ENCODE measurements around the gene MMP24.
"Not testable (repeated sequence)": the region's sequence is repeated elsewhere in the genome, so short reads cannot be mapped to it uniquely, and the experiment has no call there.

MMP24 gene

DNA sequence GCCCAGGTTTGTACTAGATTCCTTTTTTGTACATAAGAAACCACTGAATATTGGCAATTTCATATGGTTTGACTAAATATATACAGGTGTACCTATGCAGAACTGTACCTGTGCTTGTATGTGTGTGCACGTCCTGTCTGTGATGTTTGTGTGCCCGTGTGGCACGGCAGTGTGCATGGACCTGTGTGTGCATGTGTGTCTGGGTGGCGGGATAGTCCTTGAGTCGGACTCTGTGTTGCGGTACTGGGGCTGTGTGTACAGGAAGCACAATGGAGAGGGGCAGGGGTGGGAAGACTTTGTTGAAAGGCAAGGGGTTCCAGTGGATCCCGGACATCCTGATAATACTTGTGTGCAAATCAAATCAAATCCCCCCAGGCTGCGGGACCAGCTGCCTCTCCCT, 69.2 kb downstream of the MMP24 start:
- DNase-seq: no peak

GRCh38 chr20:35296101-35296554, 69.6 kb downstream of the MMP24 start:
- DNase-seq: peak; percentile 41

DNA sequence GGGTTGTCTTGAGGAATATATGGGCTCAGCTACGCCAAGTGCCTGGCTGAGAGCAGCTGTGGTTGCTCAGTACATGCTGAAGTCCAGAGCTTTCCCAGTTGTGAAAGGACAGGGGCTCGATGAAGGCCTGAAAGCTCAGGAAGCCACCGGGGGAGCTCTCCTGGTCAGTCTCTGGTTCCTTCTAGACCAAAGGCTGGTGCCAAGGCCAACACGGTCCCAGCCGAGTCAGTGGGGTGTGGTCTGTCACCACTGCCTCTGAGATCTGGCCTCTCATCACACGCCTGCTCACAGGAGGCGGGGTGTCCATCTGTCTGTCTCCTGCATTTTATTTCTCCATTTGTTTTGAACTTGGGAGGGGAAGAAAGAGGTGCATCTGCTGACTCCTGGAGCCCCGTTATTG, 70.7 kb downstream of the MMP24 start:
- DNase-seq: no peak

DNA sequence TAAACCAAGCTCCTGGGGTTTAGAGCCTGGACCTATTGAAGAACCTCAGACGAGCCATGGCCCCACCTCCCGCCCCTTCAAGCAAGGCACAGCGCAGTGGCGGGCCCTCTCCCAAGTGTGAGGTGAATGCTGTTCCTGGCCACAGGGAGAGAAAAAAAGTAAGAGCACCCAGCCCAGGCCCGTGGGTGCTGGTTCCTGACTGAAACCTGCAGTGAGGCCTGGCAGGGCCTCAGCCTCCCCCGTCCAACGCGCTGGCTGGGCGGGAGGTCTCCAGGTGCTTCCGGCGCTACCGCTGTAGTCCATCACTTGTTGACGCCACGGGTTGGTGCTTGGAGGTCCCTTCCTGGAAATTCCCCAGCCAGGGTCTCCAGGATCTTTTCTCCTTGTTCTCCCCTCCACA, 71.2 kb downstream of the MMP24 start:
- DNase-seq: no peak

DNA sequence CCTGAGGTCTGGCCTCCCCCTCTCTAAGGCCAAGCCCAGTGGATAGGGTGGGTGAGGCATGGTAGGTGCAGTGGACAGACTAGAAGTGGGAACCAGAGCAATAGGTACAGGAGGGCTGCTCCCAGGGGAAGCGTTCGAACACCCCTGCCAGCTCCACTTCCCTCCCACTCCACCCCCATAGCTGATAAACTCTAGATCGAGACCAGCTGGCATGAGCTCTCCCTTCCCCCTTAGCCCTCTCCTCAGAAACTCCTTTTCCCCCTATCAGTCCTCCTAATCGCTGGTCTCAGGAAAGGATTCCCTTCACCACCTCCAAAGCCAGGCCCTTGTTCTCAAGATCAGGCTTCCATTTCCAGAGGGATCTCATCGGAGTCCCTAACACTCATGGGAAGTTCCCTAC, 71.8 kb downstream of the MMP24 start:
- no peak for DNase-seq

- DNase-seq: no peak
These were observed 73.3 kb downstream of the MMP24 start for GRCh38 chr20:35299780-35300179.

DNA sequence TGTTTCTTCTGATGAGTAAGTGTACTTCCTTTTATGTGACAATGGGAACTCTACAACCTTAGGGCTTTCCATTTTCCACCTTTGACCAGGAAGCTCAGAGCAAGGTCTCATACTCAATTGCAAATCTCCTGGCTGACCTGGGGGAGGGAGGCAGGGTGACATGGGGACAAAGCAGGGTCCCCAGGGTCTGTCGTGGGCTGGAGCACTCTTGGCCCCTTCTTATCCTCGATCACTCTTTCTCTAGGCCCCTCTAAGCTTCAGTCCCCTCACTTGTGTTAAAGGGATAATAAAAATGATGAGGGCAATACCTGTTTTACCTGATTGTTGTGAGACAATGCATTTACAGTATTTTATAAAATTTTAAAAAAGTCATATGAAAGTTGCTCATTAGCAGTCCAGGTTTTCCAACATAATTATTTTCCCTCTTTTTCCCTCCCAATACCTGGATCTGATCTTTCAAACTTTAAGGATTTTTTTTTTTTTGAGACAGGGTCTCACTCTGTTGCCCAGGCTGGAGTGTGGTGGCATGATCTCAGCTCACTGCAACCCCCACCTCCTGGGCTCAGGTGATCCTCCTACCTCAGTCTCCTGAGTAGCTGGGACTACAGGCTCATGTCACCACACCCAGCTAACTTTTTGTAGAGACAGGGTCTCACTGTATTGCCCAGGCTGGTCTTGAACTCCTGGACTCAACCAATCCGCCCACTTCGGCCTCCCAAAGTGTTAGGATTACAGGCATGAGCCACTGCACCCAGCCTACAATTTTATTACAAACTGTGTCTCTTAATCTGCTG, 74.2 kb downstream of the MMP24 start:
- no peak for DNase-seq

DNA sequence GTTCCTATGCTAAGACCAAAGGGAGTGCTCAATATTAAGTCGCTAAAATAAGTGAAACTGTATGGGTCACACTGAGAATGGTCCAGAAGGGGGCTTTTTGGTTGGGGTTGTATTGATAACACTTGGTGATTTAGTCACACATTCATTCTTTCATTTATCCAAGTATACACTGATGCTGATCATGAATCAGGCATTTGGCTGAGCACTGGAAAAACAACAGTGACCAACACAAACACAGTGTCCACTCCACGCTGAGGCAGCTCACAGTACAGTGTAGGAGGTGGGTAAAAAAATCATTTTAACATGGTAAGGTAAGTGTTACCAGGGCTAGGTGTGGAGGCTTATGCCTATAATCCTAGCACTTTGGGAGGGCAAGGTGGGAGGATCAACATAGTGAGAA, 74.9 kb downstream of the MMP24 start:
- DNase-seq: no peak

DNA sequence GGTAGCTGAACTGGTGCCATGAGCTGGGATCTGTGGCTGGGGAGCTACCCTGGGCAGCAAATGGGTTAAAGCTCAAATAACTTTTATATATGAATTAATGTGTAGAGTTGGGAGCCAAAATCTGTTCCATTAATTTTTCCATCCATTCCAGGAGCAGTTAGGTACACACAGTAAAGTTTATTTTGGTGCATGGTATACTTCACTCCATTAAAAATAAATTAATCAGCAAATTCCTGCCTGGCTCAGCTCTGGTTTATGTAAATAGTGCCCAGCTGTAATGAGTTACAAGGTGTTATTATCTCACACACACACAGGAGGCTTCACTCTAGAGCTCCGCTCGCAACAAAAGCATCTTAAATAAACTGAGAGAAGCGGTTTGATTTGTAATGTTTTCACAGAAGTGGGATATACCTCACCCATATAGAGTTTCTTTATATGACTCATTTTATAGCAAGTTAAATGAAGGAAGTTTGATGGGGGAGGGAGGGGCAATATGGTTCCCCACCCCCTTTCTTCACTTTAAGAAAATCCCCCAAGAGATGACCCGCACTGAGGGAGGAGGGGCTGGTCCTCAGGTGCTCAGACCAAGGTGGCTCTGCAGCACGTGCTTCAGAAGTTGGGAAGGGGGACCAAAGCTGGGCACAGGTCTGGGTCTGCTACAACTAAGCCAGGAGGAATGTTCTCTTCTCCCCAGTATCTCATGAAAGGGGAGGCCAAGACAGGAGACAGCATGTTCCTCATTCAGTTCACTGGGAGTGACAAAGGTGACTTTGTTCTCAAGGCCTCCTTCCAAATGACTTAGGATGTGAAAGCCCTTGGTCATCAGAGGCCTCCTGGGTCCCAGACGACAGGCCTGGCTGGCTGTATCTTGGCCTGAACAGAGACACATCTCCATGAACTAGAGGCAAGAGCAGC, 76.2 kb downstream of the MMP24 start:
- DNase-seq: peak; percentile 36

DNA sequence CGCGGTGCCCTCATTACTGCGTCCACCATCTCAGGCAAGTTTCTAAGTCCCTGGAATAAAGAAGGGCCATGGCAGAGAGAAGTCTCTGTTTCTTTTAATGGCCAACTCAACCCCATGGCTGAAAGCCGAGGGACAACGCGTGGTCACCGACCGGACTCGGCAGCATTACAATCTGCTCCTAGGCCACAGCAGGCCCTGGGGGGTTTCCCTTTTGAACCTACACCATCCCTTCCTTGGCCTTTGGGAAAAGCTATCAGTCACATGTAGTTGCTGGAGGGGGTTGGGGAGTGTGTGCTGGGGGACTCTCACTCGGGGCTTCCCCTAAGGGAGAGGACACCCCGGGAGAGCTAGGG, 76.9 kb downstream of the MMP24 start:
- DNase-seq: no peak

GRCh38 chr20:35303735-35304491, 77.4 kb downstream of the MMP24 start:
- peak; percentile 37 for DNase-seq

DNA sequence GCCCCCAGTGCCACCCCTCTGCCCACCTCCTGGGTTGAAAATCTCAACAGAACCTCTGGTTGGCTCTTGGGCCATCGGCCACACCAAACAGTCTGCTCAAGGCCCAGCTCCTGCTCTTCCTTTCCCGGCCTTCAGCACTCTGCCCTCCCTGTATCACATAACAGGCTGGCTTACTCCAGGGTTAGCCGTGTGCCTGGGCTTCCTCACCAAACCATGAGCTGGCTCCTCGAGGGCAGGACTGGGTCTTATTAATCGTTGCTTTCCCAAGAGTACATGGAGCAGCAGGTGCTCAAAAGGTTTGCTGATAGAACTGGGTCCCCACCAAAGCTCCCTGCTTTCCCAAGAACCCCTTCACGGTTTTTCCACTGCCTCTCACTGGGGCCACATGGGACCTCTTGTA, 78.5 kb downstream of the MMP24 start:
- no peak for DNase-seq

DNA sequence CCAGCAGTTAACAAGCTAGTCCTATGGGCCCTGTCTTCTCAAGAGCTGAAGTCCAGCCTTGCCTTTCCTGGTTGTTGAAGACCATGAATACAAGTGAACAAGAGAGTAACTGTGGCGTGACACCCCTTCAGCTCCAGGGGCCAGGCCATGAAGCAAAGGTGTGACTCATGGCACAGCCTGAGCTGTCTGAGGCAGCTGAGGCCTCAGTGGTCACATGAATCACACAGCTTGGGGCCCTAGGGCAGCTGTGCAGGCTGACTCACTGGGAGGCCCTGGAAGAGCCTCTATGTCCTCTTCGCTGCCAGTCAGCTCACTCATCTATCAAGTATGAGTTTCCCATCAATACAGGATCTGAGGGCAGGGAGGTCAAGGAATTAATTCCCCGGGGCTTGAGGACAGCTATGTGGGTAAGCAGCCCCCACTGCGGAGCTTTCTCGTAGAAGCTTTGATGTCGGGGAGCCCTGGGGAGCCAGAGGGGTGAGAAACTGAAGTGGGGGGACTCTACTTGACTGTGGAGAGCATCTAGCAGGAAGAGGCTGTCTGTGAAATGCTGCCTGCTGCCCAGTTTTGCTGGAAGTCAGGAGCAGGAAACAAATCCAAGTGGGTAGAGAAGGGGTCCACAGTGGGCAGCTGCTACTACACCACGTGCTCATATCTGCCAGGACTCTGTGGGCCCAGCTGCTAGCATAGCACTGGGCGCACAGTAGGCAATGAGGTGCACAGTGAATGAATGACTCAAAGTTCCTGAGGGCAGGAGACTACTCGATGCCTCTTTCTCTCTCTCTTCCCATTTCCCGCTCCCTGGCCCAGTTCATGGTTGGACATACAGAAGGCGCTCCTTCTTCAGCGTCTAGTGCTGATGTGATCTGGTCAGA, 79.4 kb downstream of the MMP24 start:
- no peak for DNase-seq

- no peak for DNase-seq
These were observed 80.5 kb downstream of the MMP24 start for GRCh38 chr20:35306931-35307517.

- DNase-seq: no peak
These were observed 81.5 kb downstream of the MMP24 start for GRCh38 chr20:35307666-35308653.

DNA sequence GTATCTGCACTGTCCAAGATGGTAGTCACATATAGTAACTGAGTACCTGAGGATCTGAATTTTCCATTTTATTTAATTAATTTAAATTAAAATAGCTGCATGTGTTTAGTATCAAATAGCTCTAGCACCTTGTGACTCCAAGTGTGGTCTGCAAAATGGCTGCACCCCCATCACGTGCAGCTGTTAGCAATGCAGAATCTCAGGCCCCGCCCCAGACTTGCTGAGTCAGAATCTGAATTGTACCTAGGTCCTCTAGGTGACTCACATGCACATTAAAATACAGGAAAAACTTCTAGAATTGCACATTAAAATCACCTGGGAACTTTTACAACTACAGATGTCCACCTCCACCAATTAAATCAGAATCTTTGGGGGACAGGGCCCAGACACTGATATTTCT, 84.9 kb downstream of the MMP24 start:
- no peak for DNase-seq

DNA sequence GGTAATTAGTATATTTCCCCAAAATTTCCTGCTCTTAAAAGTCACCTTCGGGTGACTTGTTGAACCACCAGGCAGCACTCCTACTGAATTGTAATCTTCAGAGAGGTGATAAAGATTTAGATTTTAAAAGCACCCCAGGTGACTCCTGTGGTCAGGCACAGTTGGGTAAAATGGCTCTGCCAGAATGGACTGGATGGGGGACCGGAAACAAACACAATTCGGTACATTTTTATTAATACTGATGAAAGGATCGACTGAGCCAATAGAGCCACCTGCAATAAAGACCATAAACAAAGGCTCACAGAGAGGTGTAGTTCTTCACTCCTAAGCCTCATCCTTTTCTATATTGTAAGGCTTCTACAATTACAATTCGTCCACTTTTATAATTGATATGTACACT, 85.3 kb downstream of the MMP24 start:
- DNase-seq: no peak

DNA sequence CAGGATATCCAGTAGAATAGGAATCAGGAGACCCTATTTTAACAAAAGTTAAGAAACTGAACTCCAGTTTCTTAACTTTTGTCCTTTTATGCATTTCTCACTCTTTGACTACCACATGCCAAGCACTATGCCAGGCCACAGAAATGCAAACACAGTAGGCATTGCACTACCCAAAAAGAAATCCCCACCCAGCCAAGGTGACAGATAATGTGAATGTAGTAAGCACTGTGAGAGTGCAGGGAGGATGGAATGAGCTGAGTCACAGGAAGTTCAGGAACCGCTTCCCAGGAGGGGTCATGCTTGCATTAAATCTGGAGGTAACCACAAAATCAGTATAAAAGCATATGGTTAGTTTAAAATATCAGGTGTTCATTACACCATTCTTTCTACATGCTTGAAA, 85.8 kb downstream of the MMP24 start:
- DNase-seq: no peak

GRCh38 chr20:35314816-35315631, 88.5 kb downstream of the MMP24 start:
- no peak for DNase-seq

DNA sequence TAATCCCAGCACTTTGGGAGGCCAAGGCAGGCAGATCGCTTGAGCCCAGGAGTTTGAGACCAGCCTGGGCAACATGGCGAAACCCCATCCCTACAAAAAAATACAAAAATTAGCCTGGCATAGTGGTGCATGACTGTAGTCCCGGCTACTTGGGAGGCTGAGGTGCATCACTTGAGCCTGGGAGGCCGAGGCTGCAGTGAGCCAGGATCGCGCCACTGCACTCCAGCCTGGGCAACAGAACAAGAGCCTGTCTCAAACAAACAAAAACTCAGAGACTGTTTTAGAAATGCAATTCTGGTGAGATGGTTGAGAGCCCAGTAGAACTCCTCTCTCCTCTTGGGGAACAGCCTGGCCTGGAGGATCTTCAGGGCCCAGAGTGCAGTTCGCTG, 89.1 kb downstream of the MMP24 start:
- not testable (repeated sequence) for DNase-seq

Measured in NCI-H1417 treated with DMSO at 0.1 percent for 48 hours (cell line).